ENCODE measurements around the gene RAE1.

RAE1 gene

GRCh38 chr20:57381596-57382503 is 30.8 kb downstream of the RAE1 start:
- H3K4me3 ChIP-seq (ENCODE audit: control insufficient read depth, low read depth, low read length), result no peak overlapping the region
- peak; percentile 96 for TF ChIP-seq CTCF (IDR thresholded peaks at IDR 0.05; ENCODE audit: control insufficient read depth, insufficient read depth, low read depth, low read length, missing control alignments)
- DNase-seq (ENCODE audit: low read depth), result peak; percentile 31

GRCh38 chr20:57382516-57382915 is 31.5 kb downstream of the RAE1 start:
- TF ChIP-seq CTCF (IDR thresholded peaks at IDR 0.05; ENCODE audit: control insufficient read depth, insufficient read depth, low read depth, low read length, missing control alignments), result no peak
- no peak overlapping the region for H3K4me3 ChIP-seq (ENCODE audit: control insufficient read depth, low read depth, low read length)

GRCh38 chr20:57383447-57384347 is 32.6 kb downstream of the RAE1 start:
- no peak overlapping the region for H3K4me3 ChIP-seq (ENCODE audit: control insufficient read depth, low read depth, low read length)
- TF ChIP-seq CTCF (IDR thresholded peaks at IDR 0.05; ENCODE audit: control insufficient read depth, insufficient read depth, low read depth, low read length, missing control alignments), result no peak
- no peak for DNase-seq (ENCODE audit: low read depth)

More at GRCh38 chr20:57382516-57382915, 31.5 kb downstream of the RAE1 start:
- no peak for DNase-seq (ENCODE audit: low read depth)

- DNase-seq (ENCODE audit: low read depth), result no peak
- TF ChIP-seq CTCF (IDR thresholded peaks at IDR 0.05; ENCODE audit: control insufficient read depth, insufficient read depth, low read depth, low read length, missing control alignments), result no peak
- H3K4me3 ChIP-seq (ENCODE audit: control insufficient read depth, low read depth, low read length), result no peak overlapping the region
These were observed 33.4 kb downstream of the RAE1 start for GRCh38 chr20:57384486-57384885.

- DNase-seq (ENCODE audit: low read depth), result no peak
- no peak for TF ChIP-seq CTCF (IDR thresholded peaks at IDR 0.05; ENCODE audit: control insufficient read depth, insufficient read depth, low read depth, low read length, missing control alignments)
- no peak overlapping the region for H3K4me3 ChIP-seq (ENCODE audit: control insufficient read depth, low read depth, low read length)
These were observed 34.1 kb downstream of the RAE1 start for GRCh38 chr20:57384953-57385761.

- no peak overlapping the region for H3K4me3 ChIP-seq (ENCODE audit: control insufficient read depth, low read depth, low read length)
- no peak for TF ChIP-seq CTCF (IDR thresholded peaks at IDR 0.05; ENCODE audit: control insufficient read depth, insufficient read depth, low read depth, low read length, missing control alignments)
- no peak for DNase-seq (ENCODE audit: low read depth)
These were observed 34.9 kb downstream of the RAE1 start for GRCh38 chr20:57385940-57386339.
